Measurements from ENCODE around the gene AMPH.
"Not testable (repeated sequence)": the region's sequence is repeated elsewhere in the genome, so short reads cannot be mapped to it uniquely, and the experiment has no call there.

AMPH gene

DNA sequence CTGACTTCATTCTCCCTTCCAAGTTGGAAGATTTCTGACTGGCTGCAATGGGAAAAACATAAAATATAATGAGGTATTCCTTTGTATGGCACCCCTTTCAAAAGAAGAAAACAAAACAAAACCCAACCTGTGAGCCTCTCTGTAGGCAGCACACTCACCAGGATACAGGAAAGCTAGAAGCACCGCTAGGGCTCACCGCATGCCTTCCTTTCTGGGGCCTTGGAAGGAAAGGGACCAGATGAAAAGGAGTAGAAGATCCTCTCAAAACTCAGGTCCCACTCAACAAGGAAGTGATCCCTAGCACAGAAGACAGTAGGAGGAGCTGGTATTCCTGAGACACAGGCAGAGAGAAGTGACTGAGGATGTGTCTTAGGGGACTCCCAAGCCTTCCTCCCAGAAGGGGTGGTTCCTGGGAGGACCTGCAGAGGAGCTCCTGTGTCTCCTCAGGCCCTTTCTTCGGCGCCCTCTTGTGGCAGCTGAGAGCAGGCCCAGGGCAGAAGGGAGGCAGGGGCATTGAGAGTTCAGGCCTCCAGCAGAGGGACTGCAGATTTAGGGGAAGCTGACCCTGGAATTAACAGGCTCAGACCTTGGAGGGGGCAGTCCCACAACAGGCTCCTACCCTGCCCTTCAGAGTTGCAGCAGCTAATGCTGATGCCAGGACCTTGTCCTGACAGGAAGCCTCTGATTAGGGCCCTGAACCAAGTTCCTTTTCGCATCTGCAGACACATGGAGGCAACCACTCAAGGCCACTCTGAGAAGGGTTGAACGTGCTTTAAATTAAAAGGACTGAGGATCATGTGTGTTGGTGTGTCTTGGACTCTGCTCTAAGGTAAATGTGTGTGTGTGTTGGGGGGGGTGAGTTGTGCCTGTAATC is 285.6 kb downstream of the AMPH start:
- H3K27ac ChIP-seq (replicated peaks); H3K27me3 ChIP-seq (ENCODE audit: insufficient read depth, poor library complexity, severe bottlenecking): not testable (repeated sequence)
- TF ChIP-seq, protein P1, sequence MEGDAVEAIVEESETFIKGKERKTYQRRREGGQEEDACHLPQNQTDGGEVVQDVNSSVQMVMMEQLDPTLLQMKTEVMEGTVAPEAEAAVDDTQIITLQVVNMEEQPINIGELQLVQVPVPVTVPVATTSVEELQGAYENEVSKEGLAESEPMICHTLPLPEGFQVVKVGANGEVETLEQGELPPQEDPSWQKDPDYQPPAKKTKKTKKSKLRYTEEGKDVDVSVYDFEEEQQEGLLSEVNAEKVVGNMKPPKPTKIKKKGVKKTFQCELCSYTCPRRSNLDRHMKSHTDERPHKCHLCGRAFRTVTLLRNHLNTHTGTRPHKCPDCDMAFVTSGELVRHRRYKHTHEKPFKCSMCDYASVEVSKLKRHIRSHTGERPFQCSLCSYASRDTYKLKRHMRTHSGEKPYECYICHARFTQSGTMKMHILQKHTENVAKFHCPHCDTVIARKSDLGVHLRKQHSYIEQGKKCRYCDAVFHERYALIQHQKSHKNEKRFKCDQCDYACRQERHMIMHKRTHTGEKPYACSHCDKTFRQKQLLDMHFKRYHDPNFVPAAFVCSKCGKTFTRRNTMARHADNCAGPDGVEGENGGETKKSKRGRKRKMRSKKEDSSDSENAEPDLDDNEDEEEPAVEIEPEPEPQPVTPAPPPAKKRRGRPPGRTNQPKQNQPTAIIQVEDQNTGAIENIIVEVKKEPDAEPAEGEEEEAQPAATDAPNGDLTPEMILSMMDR (IDR thresholded peaks at IDR 0.05; ENCODE audit: insufficient read depth, low read length): peak; percentile 50
- DNase-seq (ENCODE audit: low read depth in 1 of 2, low spot score in 1 of 2): peak; percentile 46 to 78
- H3K4me3 ChIP-seq (replicated peaks; ENCODE audit: insufficient read depth, low read length): peak overlapping the region; percentile 8

DNA sequence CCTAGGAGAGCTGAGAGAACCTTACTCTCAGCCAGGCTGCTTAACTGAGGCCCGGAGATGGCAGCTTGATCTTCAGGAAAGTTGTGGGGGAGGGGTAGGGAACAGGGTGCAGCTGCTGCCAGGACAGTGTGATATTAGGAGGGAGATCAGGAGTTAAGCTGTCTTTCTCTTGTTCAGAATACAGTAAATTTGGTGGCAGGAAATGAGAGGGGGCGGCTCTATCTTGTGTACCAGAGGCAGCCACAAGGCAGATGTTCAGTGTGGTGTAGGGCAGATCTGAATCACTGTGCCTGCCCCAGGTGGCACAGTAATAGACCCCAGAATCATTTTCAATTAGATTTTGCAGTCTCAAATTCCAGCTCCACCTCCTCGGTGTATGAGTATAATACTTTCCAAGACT is 286.4 kb downstream of the AMPH start:
- not testable (repeated sequence) for H3K27ac ChIP-seq (replicated peaks); H3K27me3 ChIP-seq (ENCODE audit: insufficient read depth, poor library complexity, severe bottlenecking); DNase-seq (ENCODE audit: low read depth in 1 of 2, low spot score in 1 of 2)
- H3K4me3 ChIP-seq (replicated peaks; ENCODE audit: insufficient read depth, low read length): peak overlapping the region; percentile 16; the same call in 1 of the 2 replicates

DNA sequence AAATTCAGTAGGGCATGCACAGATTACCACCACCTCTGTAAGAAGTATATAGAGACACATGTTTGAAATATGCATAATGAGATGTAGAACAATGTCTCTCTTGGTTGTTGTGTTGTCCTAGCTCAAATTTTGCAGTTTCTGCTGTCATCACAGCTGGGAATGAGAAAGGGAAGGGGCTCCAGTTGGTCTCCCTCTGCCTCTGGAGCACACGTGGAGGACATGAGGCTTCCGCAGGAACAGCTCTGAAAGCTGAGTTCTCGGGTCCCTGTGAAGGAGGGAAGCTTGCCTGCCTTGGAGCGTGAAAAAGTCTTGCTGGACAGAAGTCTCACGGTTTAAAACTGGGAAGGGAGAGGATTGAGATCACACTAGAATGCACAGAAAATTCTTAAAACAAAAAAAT is 289.0 kb downstream of the AMPH start:
- peak in 1 of 2 experiments; percentile 45 for DNase-seq (ENCODE audit: low read depth in 1 of 2, low spot score in 1 of 2)
- H3K27me3 ChIP-seq (ENCODE audit: insufficient read depth, poor library complexity, severe bottlenecking): not testable (repeated sequence)
- Histone ChIP-seq H3K4me3 (replicated peaks; ENCODE audit: insufficient read depth, low read length) (peak overlapping the region; percentile 62), H3K27ac (replicated peaks) (peak overlapping the region; percentile 82)
- TF ChIP-seq POLR2AphosphoS5 (IDR thresholded peaks at IDR 0.05; ENCODE audit: low read depth) (peak; percentile 53), SPI1 (IDR thresholded peaks at IDR 0.05; ENCODE audit: borderline replicate concordance, low read depth) (peak; percentile 19; the same call in 1 of the 2 replicates)

DNA sequence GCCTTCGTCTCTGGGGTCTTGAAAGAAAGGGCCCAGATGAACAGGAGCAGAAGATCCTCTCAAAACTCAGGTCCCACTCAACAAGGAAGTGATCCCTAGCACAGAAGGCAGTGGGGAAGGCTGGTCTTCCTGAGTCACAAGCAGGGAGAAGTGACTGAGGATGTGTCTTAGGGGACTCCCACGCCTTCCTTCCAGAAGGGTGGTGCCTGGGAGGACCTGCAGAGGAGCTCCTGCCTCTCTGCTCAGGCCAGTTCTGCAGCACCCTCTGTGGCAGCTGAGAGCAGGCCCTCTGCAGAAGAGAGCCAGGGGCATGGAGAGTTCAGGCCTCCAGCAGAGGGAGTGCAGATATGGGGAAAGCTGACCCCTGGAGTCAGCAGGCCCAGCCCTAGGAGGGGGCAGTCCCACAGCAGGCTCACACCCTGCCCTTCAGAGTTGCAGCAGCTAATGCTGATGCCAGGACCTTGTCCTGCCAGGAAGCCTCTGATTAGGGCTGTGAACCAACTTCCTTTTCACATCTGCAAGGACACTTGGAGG is 289.9 kb downstream of the AMPH start:
- TF ChIP-seq POLR2AphosphoS5 (IDR thresholded peaks at IDR 0.05; ENCODE audit: low read depth): peak; percentile 83; the same call in 1 of the 2 replicates
- TF ChIP-seq SPI1 (IDR thresholded peaks at IDR 0.05; ENCODE audit: borderline replicate concordance, low read depth): peak; percentile 59; the same call in 1 of the 2 replicates
- TF ChIP-seq, protein P1 (IDR thresholded peaks at IDR 0.05; ENCODE audit: insufficient read depth, low read length): peak; percentile 19
- DNase-seq (ENCODE audit: low read depth in 1 of 2, low spot score in 1 of 2): peak; percentile 92 to 94
- H3K27ac ChIP-seq (replicated peaks): peak overlapping the region; percentile 82
- peak overlapping the region; percentile 62 for H3K4me3 ChIP-seq (replicated peaks; ENCODE audit: insufficient read depth, low read length)
- H3K27me3 ChIP-seq (ENCODE audit: insufficient read depth, poor library complexity, severe bottlenecking): not testable (repeated sequence)

DNA sequence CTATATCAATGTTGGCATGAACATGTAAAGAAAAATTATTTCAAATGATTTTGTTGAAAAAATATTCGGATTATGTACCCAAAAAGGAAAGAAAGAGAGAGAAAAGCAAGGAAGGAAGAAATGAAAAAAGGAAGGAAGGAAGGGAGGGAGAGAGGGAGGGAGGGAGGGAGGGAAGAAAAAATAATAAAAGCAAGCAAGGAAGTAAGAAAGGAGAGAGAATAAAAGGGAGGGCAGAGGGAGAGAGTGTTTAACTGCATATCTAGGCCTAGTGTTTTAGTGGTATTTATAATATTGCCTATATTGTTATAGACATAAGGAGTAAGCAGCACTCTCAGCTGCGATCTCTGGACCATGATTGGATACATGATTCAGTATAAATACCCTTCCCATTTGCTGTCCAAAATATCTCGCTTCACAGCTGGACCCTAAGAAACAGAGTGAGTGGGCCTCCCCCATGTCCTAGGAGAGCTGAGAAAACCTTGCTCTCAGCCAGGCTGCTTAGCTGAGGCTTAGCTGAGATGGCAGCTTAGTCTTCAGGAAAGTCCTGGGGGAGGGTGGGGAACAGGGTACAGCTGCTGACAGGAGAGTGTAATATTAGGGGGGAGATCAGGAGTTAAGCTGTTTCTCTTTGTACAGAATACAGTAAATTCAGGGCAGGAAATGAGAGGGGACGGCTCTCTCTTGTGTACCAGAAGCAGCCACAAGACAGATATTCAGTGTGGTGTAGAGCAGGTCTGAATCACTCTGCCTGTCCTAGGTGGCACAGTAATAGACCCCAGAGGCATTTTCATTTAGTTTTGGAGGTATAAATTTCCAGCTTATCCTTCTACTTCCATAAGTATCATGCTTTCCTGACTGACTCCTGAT is 291.0 kb downstream of the AMPH start:
- DNase-seq (ENCODE audit: low read depth in 1 of 2, low spot score in 1 of 2): no peak
- H3K4me3 ChIP-seq (replicated peaks; ENCODE audit: insufficient read depth, low read length): peak overlapping the region; percentile 62
- TF ChIP-seq, protein P1 (IDR thresholded peaks at IDR 0.05; ENCODE audit: insufficient read depth, low read length): no peak
- TF ChIP-seq SPI1 (IDR thresholded peaks at IDR 0.05; ENCODE audit: borderline replicate concordance, low read depth) (no peak), GABPA (IDR thresholded peaks at IDR 0.05; ENCODE audit: low read depth) (no peak), REST (IDR thresholded peaks at IDR 0.05; ENCODE audit: insufficient replicate concordance, low read depth) (no peak), POLR2AphosphoS5 (IDR thresholded peaks at IDR 0.05; ENCODE audit: low read depth) (no peak)
- H3K27me3 ChIP-seq (ENCODE audit: insufficient read depth, poor library complexity, severe bottlenecking): no peaks in the 10 kb centered on the region
- H3K27ac ChIP-seq (replicated peaks): peak overlapping the region; percentile 82

GRCh38 chr7:38336148-38336515 is 295.0 kb downstream of the AMPH start:
- H3K27ac ChIP-seq (replicated peaks): peak overlapping the region; percentile 84
- peak overlapping the region; percentile 46 for H3K4me3 ChIP-seq (replicated peaks; ENCODE audit: insufficient read depth, low read length)
- H3K27me3 ChIP-seq (ENCODE audit: insufficient read depth, poor library complexity, severe bottlenecking); DNase-seq (ENCODE audit: low read depth in 1 of 2, low spot score in 1 of 2): not testable (repeated sequence)

Data from HL-60 (cell line).